Activated CD4-positive, CD25-positive, alpha-beta regulatory T cell treated with anti-CD3 and anti-CD28 coated beads, Interleukin-2, amount 50 U/mL, for 24 hours (primary cell): ENCODE results near the gene MTMR1.

ENCODE experiments used
- ATAC-seq, 2 donors: fragments of 150-1000 bp; cut with Tn5 transposase; one replicate each; pipeline ENCODE4 v1.10.0; 2021; ENCODE audit warnings: mild to moderate bottlenecking in 1 of 2, moderate library complexity in 1 of 2

MTMR1 gene

DNA sequence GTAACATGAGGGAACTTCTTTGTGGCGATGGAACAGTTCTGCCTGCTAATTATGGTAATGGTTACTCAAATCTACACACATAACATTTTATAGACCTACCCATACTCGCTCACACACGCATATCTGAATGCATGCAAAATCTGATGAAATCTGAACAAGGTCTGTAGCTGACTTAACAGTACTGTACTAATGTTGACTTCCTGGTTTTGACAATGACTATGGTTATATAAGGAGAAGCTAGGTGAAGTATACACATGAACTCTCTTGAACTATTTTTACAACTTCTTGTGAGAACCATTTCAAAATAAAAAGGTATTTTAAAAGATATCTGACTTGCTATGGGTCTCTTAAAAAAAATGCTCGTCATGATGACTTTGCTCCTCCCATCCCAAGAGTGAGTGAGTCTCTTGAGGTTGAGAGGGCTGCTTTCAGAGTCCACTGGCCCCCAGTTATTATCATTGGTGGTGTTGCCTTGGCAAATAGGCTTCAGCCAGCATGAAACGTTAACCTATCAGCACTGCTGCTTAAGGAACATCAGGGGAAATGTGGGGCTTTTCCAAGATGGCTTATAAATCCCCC lies 99.8 kb downstream of the MTMR1 start:
- ATAC-seq = no peak

DNA sequence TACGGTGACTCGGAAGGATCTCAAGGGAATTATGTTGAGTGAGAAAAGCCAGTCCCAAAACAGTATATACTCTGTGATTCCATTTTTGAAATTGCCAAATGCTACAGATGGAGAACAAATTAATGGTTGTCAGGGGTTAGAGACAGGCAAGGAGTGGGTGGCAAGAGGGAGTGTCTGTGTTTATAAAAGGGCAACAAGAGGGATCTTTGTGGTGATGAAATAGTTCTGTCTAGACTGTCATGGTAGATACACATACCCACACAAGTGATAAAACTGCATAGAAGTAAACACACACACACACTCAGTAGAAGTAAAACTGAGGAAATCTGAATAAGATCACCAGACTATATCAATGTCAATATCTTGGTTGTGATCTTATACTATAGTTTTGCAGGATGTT lies 112.5 kb downstream of the MTMR1 start:
- ATAC-seq = no peak

DNA sequence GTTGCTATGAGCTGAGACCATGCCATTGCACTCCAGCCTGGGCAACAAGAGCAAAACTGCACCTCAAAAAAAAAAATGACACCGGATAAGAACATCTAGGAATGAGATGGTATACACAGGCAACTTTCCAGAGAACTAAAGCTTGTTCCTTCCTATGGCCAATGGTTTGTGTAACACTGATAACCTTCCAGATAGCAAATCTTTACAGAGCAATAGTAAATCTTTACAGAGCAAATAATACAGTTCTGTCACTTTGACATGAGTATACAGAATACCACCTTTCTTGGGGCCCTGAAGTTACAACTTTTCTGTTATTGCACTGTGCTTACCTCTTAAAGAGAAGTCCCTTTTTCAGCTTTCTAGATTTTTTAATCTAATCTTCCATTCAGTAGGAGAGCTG lies 113.6 kb downstream of the MTMR1 start:
- no peak for ATAC-seq

DNA sequence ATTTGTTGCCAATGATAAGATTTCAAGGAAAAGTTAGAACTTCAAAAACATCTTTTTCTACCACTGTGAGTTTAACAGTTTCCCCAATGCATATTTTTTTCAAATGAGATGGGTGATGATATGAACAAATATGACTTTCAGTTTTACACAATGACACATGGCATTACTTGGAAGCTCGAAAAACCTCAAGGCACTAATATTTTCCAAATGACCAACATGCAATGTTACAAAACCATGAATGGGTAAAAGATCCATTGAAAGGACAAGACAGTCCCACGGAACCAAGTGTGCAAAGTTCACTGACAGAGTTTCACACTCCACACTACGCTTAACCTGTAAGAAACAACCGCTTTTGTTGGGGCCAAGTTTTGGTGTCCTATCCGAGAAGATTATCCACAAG lies 120.7 kb downstream of the MTMR1 start:
- ATAC-seq = peak in 1 of 2 donors; percentile 10
